Measurements from ENCODE around the gene MRPL38. TPM values are rescaled to one million over a fixed set of nuclear protein-coding genes. Genes with fewer than 3 reads are reported as not detected.
A peak's percentile ranks its signal among the peaks of the same experiment; 100 is the strongest.

The MRPL38 gene
- polyA plus RNA-seq, 2 of the 4 experiments (the other 2 are of a cell fraction), result 53.5 to 102 TPM

DNA sequence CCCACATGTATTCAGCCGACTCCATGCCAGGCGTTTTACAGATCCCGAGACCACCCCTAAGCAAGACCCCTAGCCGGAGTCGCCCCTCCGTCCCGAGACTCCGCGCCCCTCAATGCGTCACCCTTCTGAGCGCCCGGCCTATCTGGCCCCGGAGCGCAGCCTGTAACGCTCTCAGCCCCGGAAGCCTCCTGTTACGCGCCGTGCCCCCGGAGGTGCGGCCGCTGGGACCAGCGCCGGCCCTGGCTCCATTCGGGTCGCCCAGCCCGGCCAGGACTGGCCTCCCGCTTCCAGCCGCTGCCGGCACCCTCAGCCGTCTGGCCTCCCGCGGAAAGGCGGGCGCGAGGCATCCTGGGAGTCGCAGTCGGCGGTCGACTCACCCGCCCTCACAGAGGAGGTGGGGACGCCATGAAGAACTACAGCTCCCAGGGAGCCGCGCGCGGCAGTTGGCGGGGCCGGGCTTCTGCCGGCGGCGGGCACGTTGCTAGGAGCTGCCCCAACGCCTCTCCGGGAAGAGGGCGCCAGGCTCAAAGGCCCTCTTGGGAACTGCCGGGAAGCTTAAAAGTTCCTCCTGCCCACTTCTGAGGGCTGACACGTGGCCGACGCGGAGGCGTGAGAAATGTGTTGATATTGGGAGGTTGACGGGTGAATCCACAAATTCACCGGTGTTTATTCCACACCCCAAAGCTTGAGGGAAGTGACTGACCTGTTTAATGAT lies 36.2 kb upstream of the MRPL38 start, which contains the start of gene FBF1:
Gene FBF1, minus strand, starts transcription at position 316 of the 715 bp plus-strand sequence. CDS start 2,893 bp downstream, outside the sequence.
- H3K4me3 ChIP-seq, result peak within 1 kb of the TSS; percentile 67
- peak; percentile 97 to 99 for DNase-seq (ENCODE audit: low read depth in 1 of 2, low spot score in 1 of 2)
- H3K9me3 ChIP-seq, result no peaks in the 10 kb centered on the region
- ChIA-PET CTCF (interaction anchor here (0.7 to 1.6 kb wide), 11 partner anchors 9 to 205 kb away, joined by 3 to 9 read pairs (median 4); partner anchors contain the start of genes ACOX1, CDK3, TEN1 and TRIM65), POLR2A (interaction anchor here (0.7 to 1.3 kb wide), 12 partner anchors 9 to 324 kb away, joined by 3 to 13 read pairs (median 4); partner anchors contain the start of genes ACOX1, TEN1, UBALD2 and WBP2)
- peak; percentile 56 for FAIRE-seq
- peaks cover 5% of the 10 kb centered on the region; the same call in 1 of the 3 replicates for H3K4me1 ChIP-seq
- 2% methylated on average over 45 of the region's 63 CpGs for WGBS (ENCODE audit: missing lambda C conversion rate)
- ATAC-seq, result peak; percentile 100
- H3K4me2 ChIP-seq, result peak within 1 kb of the TSS; percentile 80
- peak within 1 kb of the TSS; percentile 82 to 94 for H3K27ac ChIP-seq
- TF ChIP-seq CBX2 (IDR thresholded peaks at IDR 0.05; ENCODE audit: borderline replicate concordance, low read depth) (no peak), NR3C1 (IDR thresholded peaks at IDR 0.05) (no peak), HDAC2 (IDR thresholded peaks at IDR 0.05) (0 out of 2 replicates have a peak, but pooled peaks have one; percentile 42), RCOR1 (IDR thresholded peaks at IDR 0.05; ENCODE audit: low read depth, low read length) (no peak), JUNB (IDR thresholded peaks at IDR 0.05) (no peak), HEYL (CRISPR knock-in tag; IDR thresholded peaks at IDR 0.05) (no peak), CBX8 (IDR thresholded peaks at IDR 0.05) (no peak), HOXB5 (CRISPR knock-in tag; IDR thresholded peaks at IDR 0.05) (peak; percentile 81), FOSL2 (IDR thresholded peaks at IDR 0.05) (no peak), FOSL2 (CRISPR knock-in tag; IDR thresholded peaks at IDR 0.05) (no peak; the same call in 1 of the 2 replicates), TP53 (CRISPR knock-in tag; IDR thresholded peaks at IDR 0.05) (0 out of 2 replicates have a peak, but pooled peaks have one; percentile 38), POLR2A (IDR thresholded peaks at IDR 0.05; ENCODE audit: low read length) (peak; percentile 96), SMC3 (IDR thresholded peaks at IDR 0.05) (no peak), ZNF302 (CRISPR knock-in tag; IDR thresholded peaks at IDR 0.05) (no peak), CEBPB (IDR thresholded peaks at IDR 0.05) (no peak), KDM1A (IDR thresholded peaks at IDR 0.05; ENCODE audit: low read depth) (no peak), ZFP36 (IDR thresholded peaks at IDR 0.05; ENCODE audit: borderline replicate concordance, partially characterized antibody) (no peak), NPAS2 (CRISPR knock-in tag; IDR thresholded peaks at IDR 0.05; ENCODE audit: borderline replicate concordance) (no peak), ZSCAN20 (CRISPR knock-in tag; IDR thresholded peaks at IDR 0.05) (no peak), PHF8 (IDR thresholded peaks at IDR 0.05; ENCODE audit: borderline replicate concordance, low read depth) (peak; percentile 98), MAFK (IDR thresholded peaks at IDR 0.05; ENCODE audit: partially characterized antibody) (no peak), RARB (CRISPR knock-in tag; IDR thresholded peaks at IDR 0.05) (no peak), CHD4 (IDR thresholded peaks at IDR 0.05; ENCODE audit: borderline replicate concordance) (no peak), MAZ (IDR thresholded peaks at IDR 0.05; ENCODE audit: borderline replicate concordance, low read depth, low read length) (no peak), EP300 (IDR thresholded peaks at IDR 0.05) (no peak), ESRRA (IDR thresholded peaks at IDR 0.05; ENCODE audit: borderline replicate concordance, low read length) (no peak), RNF2 (IDR thresholded peaks at IDR 0.05; ENCODE audit: borderline replicate concordance, low read depth) (no peak), EHMT2 (IDR thresholded peaks at IDR 0.05; ENCODE audit: low read depth) (no peak), HOXA7 (CRISPR knock-in tag; IDR thresholded peaks at IDR 0.05) (peak; percentile 56; the same call in 1 of the 2 replicates), MYC (IDR thresholded peaks at IDR 0.05; ENCODE audit: borderline replicate concordance, low read length) (peak; percentile 93; the same call in 1 of the 2 replicates)
- TF ChIP-seq, protein P1, sequence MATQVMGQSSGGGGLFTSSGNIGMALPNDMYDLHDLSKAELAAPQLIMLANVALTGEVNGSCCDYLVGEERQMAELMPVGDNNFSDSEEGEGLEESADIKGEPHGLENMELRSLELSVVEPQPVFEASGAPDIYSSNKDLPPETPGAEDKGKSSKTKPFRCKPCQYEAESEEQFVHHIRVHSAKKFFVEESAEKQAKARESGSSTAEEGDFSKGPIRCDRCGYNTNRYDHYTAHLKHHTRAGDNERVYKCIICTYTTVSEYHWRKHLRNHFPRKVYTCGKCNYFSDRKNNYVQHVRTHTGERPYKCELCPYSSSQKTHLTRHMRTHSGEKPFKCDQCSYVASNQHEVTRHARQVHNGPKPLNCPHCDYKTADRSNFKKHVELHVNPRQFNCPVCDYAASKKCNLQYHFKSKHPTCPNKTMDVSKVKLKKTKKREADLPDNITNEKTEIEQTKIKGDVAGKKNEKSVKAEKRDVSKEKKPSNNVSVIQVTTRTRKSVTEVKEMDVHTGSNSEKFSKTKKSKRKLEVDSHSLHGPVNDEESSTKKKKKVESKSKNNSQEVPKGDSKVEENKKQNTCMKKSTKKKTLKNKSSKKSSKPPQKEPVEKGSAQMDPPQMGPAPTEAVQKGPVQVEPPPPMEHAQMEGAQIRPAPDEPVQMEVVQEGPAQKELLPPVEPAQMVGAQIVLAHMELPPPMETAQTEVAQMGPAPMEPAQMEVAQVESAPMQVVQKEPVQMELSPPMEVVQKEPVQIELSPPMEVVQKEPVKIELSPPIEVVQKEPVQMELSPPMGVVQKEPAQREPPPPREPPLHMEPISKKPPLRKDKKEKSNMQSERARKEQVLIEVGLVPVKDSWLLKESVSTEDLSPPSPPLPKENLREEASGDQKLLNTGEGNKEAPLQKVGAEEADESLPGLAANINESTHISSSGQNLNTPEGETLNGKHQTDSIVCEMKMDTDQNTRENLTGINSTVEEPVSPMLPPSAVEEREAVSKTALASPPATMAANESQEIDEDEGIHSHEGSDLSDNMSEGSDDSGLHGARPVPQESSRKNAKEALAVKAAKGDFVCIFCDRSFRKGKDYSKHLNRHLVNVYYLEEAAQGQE (IDR thresholded peaks at IDR 0.05), result no peak; the same call in 1 of the 2 replicates
- TF ChIP-seq, protein P2, sequence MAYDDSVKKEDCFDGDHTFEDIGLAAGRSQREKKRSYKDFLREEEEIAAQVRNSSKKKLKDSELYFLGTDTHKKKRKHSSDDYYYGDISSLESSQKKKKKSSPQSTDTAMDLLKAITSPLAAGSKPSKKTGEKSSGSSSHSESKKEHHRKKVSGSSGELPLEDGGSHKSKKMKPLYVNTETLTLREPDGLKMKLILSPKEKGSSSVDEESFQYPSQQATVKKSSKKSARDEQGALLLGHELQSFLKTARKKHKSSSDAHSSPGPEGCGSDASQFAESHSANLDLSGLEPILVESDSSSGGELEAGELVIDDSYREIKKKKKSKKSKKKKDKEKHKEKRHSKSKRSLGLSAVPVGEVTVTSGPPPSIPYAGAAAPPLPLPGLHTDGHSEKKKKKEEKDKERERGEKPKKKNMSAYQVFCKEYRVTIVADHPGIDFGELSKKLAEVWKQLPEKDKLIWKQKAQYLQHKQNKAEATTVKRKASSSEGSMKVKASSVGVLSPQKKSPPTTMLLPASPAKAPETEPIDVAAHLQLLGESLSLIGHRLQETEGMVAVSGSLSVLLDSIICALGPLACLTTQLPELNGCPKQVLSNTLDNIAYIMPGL (CRISPR knock-in tag; IDR thresholded peaks at IDR 0.05; ENCODE audit: borderline replicate concordance), result no peak
- TF ChIP-seq, protein P3, sequence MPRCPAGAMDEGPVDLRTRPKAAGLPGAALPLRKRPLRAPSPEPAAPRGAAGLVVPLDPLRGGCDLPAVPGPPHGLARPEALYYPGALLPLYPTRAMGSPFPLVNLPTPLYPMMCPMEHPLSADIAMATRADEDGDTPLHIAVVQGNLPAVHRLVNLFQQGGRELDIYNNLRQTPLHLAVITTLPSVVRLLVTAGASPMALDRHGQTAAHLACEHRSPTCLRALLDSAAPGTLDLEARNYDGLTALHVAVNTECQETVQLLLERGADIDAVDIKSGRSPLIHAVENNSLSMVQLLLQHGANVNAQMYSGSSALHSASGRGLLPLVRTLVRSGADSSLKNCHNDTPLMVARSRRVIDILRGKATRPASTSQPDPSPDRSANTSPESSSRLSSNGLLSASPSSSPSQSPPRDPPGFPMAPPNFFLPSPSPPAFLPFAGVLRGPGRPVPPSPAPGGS (IDR thresholded peaks at IDR 0.05), result peak; percentile 61; the same call in 2 of the 3 replicates
- TF ChIP-seq, protein P4, sequence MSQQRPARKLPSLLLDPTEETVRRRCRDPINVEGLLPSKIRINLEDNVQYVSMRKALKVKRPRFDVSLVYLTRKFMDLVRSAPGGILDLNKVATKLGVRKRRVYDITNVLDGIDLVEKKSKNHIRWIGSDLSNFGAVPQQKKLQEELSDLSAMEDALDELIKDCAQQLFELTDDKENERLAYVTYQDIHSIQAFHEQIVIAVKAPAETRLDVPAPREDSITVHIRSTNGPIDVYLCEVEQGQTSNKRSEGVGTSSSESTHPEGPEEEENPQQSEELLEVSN (IDR thresholded peaks at IDR 0.05; ENCODE audit: borderline replicate concordance, low read depth), result peak; percentile 91; the same call in 1 of the 2 replicates
- TF ChIP-seq, protein P5, sequence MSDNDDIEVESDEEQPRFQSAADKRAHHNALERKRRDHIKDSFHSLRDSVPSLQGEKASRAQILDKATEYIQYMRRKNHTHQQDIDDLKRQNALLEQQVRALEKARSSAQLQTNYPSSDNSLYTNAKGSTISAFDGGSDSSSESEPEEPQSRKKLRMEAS (IDR thresholded peaks at IDR 0.05), result peak; percentile 97

All from A549 (cell line).